IMR-90 (cell line): Measurements from ENCODE around the gene KIF1A.

ENCODE experiments used
- BHLHE40 ChIP-seq: fragments of 150-350 bp; IDR thresholded peaks from 2 replicates; pipeline ENCODE4 v1.6.1; 2016; ENCODE audit warnings: mild to moderate bottlenecking, low read depth, low read length
- CEBPB ChIP-seq: IDR thresholded peaks from 2 replicates; pipeline ENCODE4 v1.6.1; 2012; ENCODE audit warnings: low read depth, low read length, improper control_type of control experiment
- CHD1 ChIP-seq: IDR thresholded peaks from 2 replicates; pipeline ENCODE4 v1.6.1; 2012; ENCODE audit warnings: low read depth, low read length, improper control_type of control experiment
- CTCF ChIP-seq: conservative IDR thresholded peaks from 2 replicates; pipeline ENCODE4 v1.5.1; 2012; ENCODE audit warnings: mild to moderate bottlenecking, low read depth, low read length, improper control_type of control experiment
- FOS ChIP-seq: fragments of 150-350 bp; IDR thresholded peaks from 2 replicates; pipeline ENCODE4 v1.6.1; 2016; ENCODE audit warnings: low read depth, low read length
- MAFK ChIP-seq: IDR thresholded peaks from 2 replicates; pipeline ENCODE4 v1.6.1; 2012; ENCODE audit warnings: low read depth, low read length, improper control_type of control experiment
- MAZ ChIP-seq: IDR thresholded peaks from 2 replicates; pipeline ENCODE4 v1.6.1; 2012; ENCODE audit warnings: low read depth, mild to moderate bottlenecking, low read length, improper control_type of control experiment, moderate library complexity, borderline replicate concordance
- MXI1 ChIP-seq: IDR thresholded peaks from 2 replicates; pipeline ENCODE4 v1.6.1; 2012; ENCODE audit warnings: low read depth, mild to moderate bottlenecking, low read length, moderate library complexity, borderline replicate concordance
- NFE2L2 ChIP-seq: fragments of 150-350 bp; IDR thresholded peaks from 2 replicates; pipeline ENCODE4 v1.6.1; 2016; ENCODE audit warnings: low read depth, mild to moderate bottlenecking, low read length
- POLR2A ChIP-seq: IDR thresholded peaks from 2 replicates; pipeline ENCODE4 v1.6.1; 2012; ENCODE audit warnings: mild to moderate bottlenecking, low read depth, low read length
- RAD21 ChIP-seq: IDR thresholded peaks from 2 replicates; pipeline ENCODE4 v1.6.1; 2012; ENCODE audit warnings: low read length, improper control_type of control experiment
- RCOR1 ChIP-seq: IDR thresholded peaks from 2 replicates; pipeline ENCODE4 v1.6.1; 2012; ENCODE audit warnings: mild to moderate bottlenecking, low read length, improper control_type of control experiment; ENCODE audit not compliant: insufficient replicate concordance
- SMC3 ChIP-seq: fragments of 150-350 bp; IDR thresholded peaks from 2 replicates; pipeline ENCODE4 v1.6.1; 2016; ENCODE audit warnings: low read depth, mild to moderate bottlenecking, antibody characterized with exemption, low read length, moderate library complexity
- TF ChIP-seq, protein P1 (sequence below): fragments of 150-350 bp; IDR thresholded peaks from 2 replicates; pipeline ENCODE4 v1.6.1; 2016; ENCODE audit warnings: low read depth, mild to moderate bottlenecking, low read length, moderate library complexity, borderline replicate concordance

DNA sequence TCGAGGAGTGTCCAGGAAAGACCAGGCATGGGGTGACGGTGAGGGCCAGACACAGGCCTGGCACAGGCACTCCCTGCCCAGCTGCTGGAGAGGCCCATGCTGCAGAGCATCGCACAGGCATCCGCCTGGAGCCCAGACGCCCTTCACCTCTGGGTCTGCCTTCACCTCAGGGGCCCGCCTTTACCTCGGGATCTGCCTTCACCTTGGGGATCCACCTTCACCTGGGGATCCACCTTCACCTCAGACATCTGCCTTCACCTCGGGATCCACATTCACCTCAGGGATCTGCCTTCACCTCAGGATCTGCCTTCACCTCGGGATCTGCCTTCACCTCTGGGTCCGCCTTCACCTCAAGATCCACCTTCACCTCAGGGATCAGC lies 7.7 kb downstream of the KIF1A start:
- TF ChIP-seq CTCF (no peak), POLR2A (no peak), SMC3 (no peak), NFE2L2 (no peak), CEBPB (no peak), RAD21 (no peak), CHD1 (no peak), MXI1 (no peak), MAFK (no peak), RCOR1 (no peak), FOS (no peak), MAZ (no peak), BHLHE40 (no peak)
- TF ChIP-seq, protein P1, sequence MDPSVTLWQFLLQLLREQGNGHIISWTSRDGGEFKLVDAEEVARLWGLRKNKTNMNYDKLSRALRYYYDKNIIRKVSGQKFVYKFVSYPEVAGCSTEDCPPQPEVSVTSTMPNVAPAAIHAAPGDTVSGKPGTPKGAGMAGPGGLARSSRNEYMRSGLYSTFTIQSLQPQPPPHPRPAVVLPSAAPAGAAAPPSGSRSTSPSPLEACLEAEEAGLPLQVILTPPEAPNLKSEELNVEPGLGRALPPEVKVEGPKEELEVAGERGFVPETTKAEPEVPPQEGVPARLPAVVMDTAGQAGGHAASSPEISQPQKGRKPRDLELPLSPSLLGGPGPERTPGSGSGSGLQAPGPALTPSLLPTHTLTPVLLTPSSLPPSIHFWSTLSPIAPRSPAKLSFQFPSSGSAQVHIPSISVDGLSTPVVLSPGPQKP: no peak
